GM23338 (cell line): Measurements from ENCODE around the gene PXDN. TPM values are rescaled to one million over a fixed set of nuclear protein-coding genes. Genes with fewer than 3 reads are reported as not detected.

Experiments used
- ATAC-seq: fragments of 200-7000 bp; cut with Tn5 transposase; 3 replicates; pipeline ENCODE4 v1.9.1; 2020
- DNase-seq: peaks from one replicate; pipeline ENCODE4 v3.0.0-alpha.2; 2015; ENCODE audit warnings: low spot score
- H2AFZ ChIP-seq: fragments of 200-600 bp; sonication (generic); 2 replicates; pipeline ENCODE4 v1.8.0; 2016; ENCODE audit warnings: antibody characterized with exemption, mild to moderate bottlenecking, moderate library complexity
- H3F3A ChIP-seq: fragments of 200-600 bp; sonication (generic); replicated peaks from 2 replicates; pipeline ENCODE4 v1.8.0; 2017; ENCODE audit warnings: antibody characterized with exemption, mixed run types, low read depth
- H3K27ac ChIP-seq: fragments of 200-600 bp; sonication (generic); 2 replicates; pipeline ENCODE4 v1.6.1; 2016; ENCODE audit warnings: low read depth
- H3K27me3 ChIP-seq: fragments of 200-600 bp; sonication (generic); 2 replicates; pipeline ENCODE4 v1.8.0; 2016; ENCODE audit warnings: mild to moderate bottlenecking, mixed run types, moderate library complexity; ENCODE audit not compliant: insufficient read depth
- H3K36me3 ChIP-seq: fragments of 200-600 bp; sonication (generic); 2 replicates; pipeline ENCODE4 v1.8.0; 2016; ENCODE audit warnings: mild to moderate bottlenecking; ENCODE audit not compliant: insufficient read depth
- H3K4me1 ChIP-seq: fragments of 200-600 bp; sonication (generic); 2 replicates; pipeline ENCODE4 v1.8.0; 2016; ENCODE audit warnings: mild to moderate bottlenecking, moderate library complexity; ENCODE audit not compliant: insufficient read depth
- H3K4me2 ChIP-seq: fragments of 200-600 bp; sonication (generic); 2 replicates; pipeline ENCODE4 v1.7.1; 2017; ENCODE audit warnings: mixed run types
- H3K4me3 ChIP-seq: fragments of 200-600 bp; sonication (generic); 2 replicates; pipeline ENCODE4 v1.6.1; 2016; ENCODE audit warnings: mixed run types
- H3K79me2 ChIP-seq: fragments of 200-600 bp; sonication (generic); replicated peaks from 2 replicates; pipeline ENCODE4 v1.8.0; 2017; ENCODE audit warnings: mild to moderate bottlenecking; ENCODE audit not compliant: insufficient read depth
- H3K9me2 ChIP-seq: fragments of 200-600 bp; sonication (generic); 2 replicates; pipeline ENCODE4 v1.8.0; 2017; ENCODE audit not compliant: insufficient read depth
- H4K20me1 ChIP-seq: fragments of 200-600 bp; sonication (generic); replicated peaks from 2 replicates; pipeline ENCODE4 v1.8.0; 2017; ENCODE audit warnings: mild to moderate bottlenecking; ENCODE audit not compliant: insufficient read depth
- H3K27ac Mint-ChIP-seq: 2 replicates; pipeline ENCODE4 v1.8.0; 2020; ENCODE audit warnings: inconsistent platforms, mild to moderate bottlenecking, moderate library complexity, mixed read lengths
- H3K27me3 Mint-ChIP-seq: 3 replicates; pipeline ENCODE4 v1.8.0; 2022; ENCODE audit warnings: low read depth, mild to moderate bottlenecking, moderate library complexity, mixed read lengths, inconsistent platforms; ENCODE audit not compliant: insufficient read depth, poor library complexity
- H3K36me3 Mint-ChIP-seq: 3 replicates; pipeline ENCODE4 v1.8.0; 2021; ENCODE audit warnings: low read depth, mild to moderate bottlenecking, inconsistent platforms, moderate library complexity, mixed read lengths
- H3K4me1 Mint-ChIP-seq: 3 replicates; pipeline ENCODE4 v1.8.0; 2020; ENCODE audit warnings: mild to moderate bottlenecking, inconsistent platforms, mixed read lengths
- H3K4me3 Mint-ChIP-seq: 3 replicates; pipeline ENCODE4 v1.8.0; 2021; ENCODE audit warnings: moderate library complexity, mild to moderate bottlenecking, inconsistent platforms, mixed read lengths
- H3K9me3 Mint-ChIP-seq: 3 replicates; pipeline ENCODE4 v1.8.0; 2020; ENCODE audit warnings: moderate library complexity, mild to moderate bottlenecking, inconsistent platforms, mixed read lengths
- CREB1 ChIP-seq: fragments of 250-450 bp; sonication (Bioruptor Pico); IDR thresholded peaks from 2 replicates; pipeline ENCODE4 v1.5.0; 2020; ENCODE audit warnings: low read depth, mild to moderate bottlenecking, moderate library complexity
- CTCF ChIP-seq, 2 experiments: fragments of 200-600 bp in 1 of 2; sonication (generic) in 1 of 2; conservative IDR thresholded peaks; 2 replicates each; pipeline versions ENCODE4 v1.5.1 to v1.6.1; 2016 to 2017; ENCODE audit warnings: antibody characterized with exemption in 2 of 2, low read depth in 2 of 2, mild to moderate bottlenecking in 2 of 2, moderate library complexity in 1 of 2
- ETS1 ChIP-seq: IDR thresholded peaks from 2 replicates; pipeline ENCODE4 v1.6.1; 2016; ENCODE audit warnings: antibody characterized with exemption
- EZH2 ChIP-seq: fragments of 200-600 bp; sonication (generic); IDR thresholded peaks from one replicate; pipeline ENCODE4 v1.8.0; 2017; ENCODE audit warnings: antibody characterized with exemption, mild to moderate bottlenecking, low read depth; ENCODE audit not compliant: unreplicated experiment
- EZH2phosphoT487 ChIP-seq: fragments of 200-600 bp; sonication (generic); IDR thresholded peaks from one replicate; pipeline ENCODE4 v1.8.1; 2018; ENCODE audit warnings: antibody characterized with exemption; ENCODE audit not compliant: unreplicated experiment
- JUNB ChIP-seq: IDR thresholded peaks from one replicate; pipeline ENCODE4 v1.6.1; 2016; ENCODE audit warnings: antibody characterized with exemption; ENCODE audit not compliant: unreplicated experiment
- NANOG ChIP-seq: IDR thresholded peaks from 2 replicates; pipeline ENCODE4 v1.6.1; 2016; ENCODE audit warnings: antibody characterized with exemption, borderline replicate concordance
- POLR2AphosphoS5 ChIP-seq: IDR thresholded peaks from 2 replicates; pipeline ENCODE4 v1.6.1; 2016; ENCODE audit warnings: antibody characterized with exemption, low read depth
- REST ChIP-seq: IDR thresholded peaks from one replicate; pipeline ENCODE4 v1.6.1; 2018; ENCODE audit warnings: antibody characterized with exemption; ENCODE audit not compliant: unreplicated experiment
- STAT1 ChIP-seq: IDR thresholded peaks from one replicate; pipeline ENCODE4 v1.6.1; 2016; ENCODE audit warnings: antibody characterized with exemption; ENCODE audit not compliant: unreplicated experiment
- ZNF114 ChIP-seq: fragments of 250-450 bp; sonication (Bioruptor Pico); IDR thresholded peaks from 2 replicates; pipeline ENCODE4 v1.5.0; 2020; ENCODE audit warnings: mild to moderate bottlenecking, moderate library complexity
- ZNF331 ChIP-seq: fragments of 250-450 bp; sonication (Bioruptor Pico); IDR thresholded peaks from 2 replicates; pipeline ENCODE4 v1.5.0; 2020; ENCODE audit warnings: low read depth, mild to moderate bottlenecking, moderate library complexity
- ZNF462 ChIP-seq: fragments of 250-450 bp; sonication (Bioruptor Pico); IDR thresholded peaks from 2 replicates; pipeline ENCODE4 v1.5.0; 2020; ENCODE audit warnings: mild to moderate bottlenecking, moderate library complexity
- polyA plus RNA-seq: library from polyadenylated mRNA; unstranded; fragments of >200 nt; fragmentation: Nextera tagmentation; extraction: Ambion mirVana; gene quantifications from 2 replicates; pipeline ENCODE4 v1.2.1, GENCODE V29; 2016
- total RNA-seq: library from RNA; depleted of rRNA; stranded (reverse); fragments of >200 nt; shearing (Covaris generic); gene quantifications from 2 replicates; pipeline ENCODE4 v1.2.3, GENCODE V29; 2014

The PXDN gene
- total and polyA plus RNA-seq, 2 experiments from 2014 or later: 42.2 to 225 TPM

DNA sequence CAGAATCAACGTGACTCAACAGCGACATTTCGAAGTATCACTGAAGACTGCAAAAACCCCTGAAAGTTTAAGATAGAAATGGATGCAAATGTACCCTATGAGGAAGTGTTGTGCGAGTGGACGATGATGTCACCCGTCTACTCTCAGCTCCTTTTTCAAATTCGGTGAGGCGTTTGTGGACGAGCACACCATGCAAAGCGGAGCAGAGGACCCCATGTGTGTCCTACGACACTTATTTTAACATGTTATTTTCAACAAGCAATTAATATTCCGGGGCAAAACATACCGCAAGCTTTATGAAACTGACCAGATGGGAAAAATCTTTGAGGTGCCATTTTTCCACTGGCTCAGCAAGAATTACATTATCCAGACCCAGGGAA, 2.0 kb downstream of the PXDN start:
- ATAC-seq: no peak
- H3K9me3 Mint-ChIP-seq: peaks cover 3% of the 10 kb centered on the region; the same call in 2 of the 3 replicates

More for the DNA sequence above, 2.0 kb downstream of the PXDN start:
- Histone ChIP-seq H3K79me2 (peaks cover 58% of the 10 kb centered on the region), H3K27me3 (peaks cover 26% of the 10 kb centered on the region), H3F3A (no peaks in the 10 kb centered on the region), H3K36me3 (no peaks in the 10 kb centered on the region), H2AFZ (no peak overlapping the region), H3K4me1 (peaks cover 26% of the 10 kb centered on the region), H3K9me2 (no peaks in the 10 kb centered on the region), H4K20me1 (peaks cover 26% of the 10 kb centered on the region), H3K4me2 (peak overlapping the region; percentile 98), H3K4me3 (peak overlapping the region; percentile 94), H3K27ac (peak overlapping the region; percentile 92; the same call in 1 of the 2 replicates)
- peaks cover 28% of the 10 kb centered on the region for H3K36me3 Mint-ChIP-seq
- H3K27me3 Mint-ChIP-seq: peaks cover 27% of the 10 kb centered on the region
- TF ChIP-seq STAT1 (no peak), EZH2phosphoT487 (no peak), ZNF331 (CRISPR knock-in tag) (no peak), ETS1 (no peak), ZNF114 (CRISPR knock-in tag) (no peak), REST (no peak), EZH2 (no peak), CREB1 (CRISPR knock-in tag) (no peak), POLR2AphosphoS5 (no peak), ZNF462 (CRISPR knock-in tag) (no peak), NANOG (no peak), JUNB (no peak), CTCF (conservative IDR thresholded peaks at IDR 0.05; ENCODE audit: low read depth in 2 of 2) (no peak)
- peaks cover 34% of the 10 kb centered on the region for H3K4me1 Mint-ChIP-seq
- DNase-seq: no peak
- H3K4me3 Mint-ChIP-seq: peak overlapping the region; percentile 97
- H3K27ac Mint-ChIP-seq: no peak overlapping the region
